MM.1S (cell line): ENCODE results near the gene RPS3.
A peak's percentile ranks its signal among the peaks of the same experiment; 100 is the strongest.

Experiments used
- DNase-seq: peaks from one replicate; pipeline ENCODE4 v3.0.0-alpha.2; 2015
- H2AFZ ChIP-seq: fragments of 300-600 bp; sonication (generic); 2 replicates; pipeline ENCODE4 v1.6.0; 2016; ENCODE audit warnings: antibody characterized with exemption, low read length
- H3F3A ChIP-seq: fragments of 300-600 bp; sonication (generic); 2 replicates; pipeline ENCODE4 v1.6.1; 2016; ENCODE audit warnings: mild to moderate bottlenecking, antibody characterized with exemption, low read length, moderate library complexity, mixed read lengths; ENCODE audit not compliant: insufficient read depth
- H3K27ac ChIP-seq: fragments of 300-600 bp; sonication (generic); 2 replicates; pipeline ENCODE4 v1.5.1; 2016; ENCODE audit warnings: mild to moderate bottlenecking, low read length
- H3K27me3 ChIP-seq: fragments of 300-600 bp; sonication (generic); replicated peaks from 2 replicates; pipeline ENCODE4 v1.6.0; 2016; ENCODE audit warnings: low read length; ENCODE audit not compliant: insufficient read depth
- H3K36me3 ChIP-seq: fragments of 300-600 bp; sonication (generic); replicated peaks from 2 replicates; pipeline ENCODE4 v1.6.1; 2016; ENCODE audit warnings: mild to moderate bottlenecking, low read length, mixed read lengths; ENCODE audit not compliant: insufficient read depth
- H3K4me1 ChIP-seq: fragments of 300-600 bp; sonication (generic); 2 replicates; pipeline ENCODE4 v1.6.1; 2016; ENCODE audit warnings: low read length, mixed read lengths
- H3K4me2 ChIP-seq: fragments of 300-600 bp; sonication (generic); 2 replicates; pipeline ENCODE4 v1.6.0; 2016; ENCODE audit warnings: low read depth, low read length
- H3K4me3 ChIP-seq: fragments of 300-600 bp; sonication (generic); 2 replicates; pipeline ENCODE4 v1.5.1; 2016; ENCODE audit warnings: low read length, mixed read lengths
- H3K79me2 ChIP-seq: fragments of 300-600 bp; sonication (generic); 2 replicates; pipeline ENCODE4 v1.6.1; 2016; ENCODE audit warnings: mixed run types, low read length, mixed read lengths
- H3K9ac ChIP-seq: fragments of 300-600 bp; sonication (generic); 2 replicates; pipeline ENCODE4 v1.6.1; 2016; ENCODE audit warnings: low read length, mixed read lengths
- H3K9me2 ChIP-seq: fragments of 300-600 bp; sonication (generic); replicated peaks from 2 replicates; pipeline ENCODE4 v1.6.1; 2016; ENCODE audit warnings: mild to moderate bottlenecking, low read length, mixed read lengths; ENCODE audit not compliant: insufficient read depth
- H3K9me3 ChIP-seq: fragments of 300-600 bp; sonication (generic); replicated peaks from 2 replicates; pipeline ENCODE4 v1.6.1; 2016; ENCODE audit warnings: mild to moderate bottlenecking, low read length, mixed read lengths; ENCODE audit not compliant: insufficient read depth
- H4K20me1 ChIP-seq: fragments of 300-600 bp; sonication (generic); 2 replicates; pipeline ENCODE4 v1.6.1; 2016; ENCODE audit warnings: mild to moderate bottlenecking, low read length, moderate library complexity, mixed read lengths; ENCODE audit not compliant: insufficient read depth
- EZH2 ChIP-seq: fragments of 300-600 bp; sonication (generic); optimal IDR thresholded peaks from 2 replicates; pipeline ENCODE3; 2017; ENCODE audit warnings: low read depth, mild to moderate bottlenecking, antibody characterized with exemption, low read length, mixed read lengths
- EZH2phosphoT487 ChIP-seq: fragments of 300-600 bp; sonication (generic); IDR thresholded peaks from 2 replicates; pipeline ENCODE4 v1.6.1; 2018; ENCODE audit warnings: antibody characterized with exemption, low read length
- TF ChIP-seq, protein P1 (sequence below): fragments of 300-600 bp; sonication (generic); IDR thresholded peaks from 2 replicates; pipeline ENCODE4 v1.5.1; 2016; ENCODE audit warnings: antibody characterized with exemption, low read length, mixed read lengths

The RPS3 gene

DNA sequence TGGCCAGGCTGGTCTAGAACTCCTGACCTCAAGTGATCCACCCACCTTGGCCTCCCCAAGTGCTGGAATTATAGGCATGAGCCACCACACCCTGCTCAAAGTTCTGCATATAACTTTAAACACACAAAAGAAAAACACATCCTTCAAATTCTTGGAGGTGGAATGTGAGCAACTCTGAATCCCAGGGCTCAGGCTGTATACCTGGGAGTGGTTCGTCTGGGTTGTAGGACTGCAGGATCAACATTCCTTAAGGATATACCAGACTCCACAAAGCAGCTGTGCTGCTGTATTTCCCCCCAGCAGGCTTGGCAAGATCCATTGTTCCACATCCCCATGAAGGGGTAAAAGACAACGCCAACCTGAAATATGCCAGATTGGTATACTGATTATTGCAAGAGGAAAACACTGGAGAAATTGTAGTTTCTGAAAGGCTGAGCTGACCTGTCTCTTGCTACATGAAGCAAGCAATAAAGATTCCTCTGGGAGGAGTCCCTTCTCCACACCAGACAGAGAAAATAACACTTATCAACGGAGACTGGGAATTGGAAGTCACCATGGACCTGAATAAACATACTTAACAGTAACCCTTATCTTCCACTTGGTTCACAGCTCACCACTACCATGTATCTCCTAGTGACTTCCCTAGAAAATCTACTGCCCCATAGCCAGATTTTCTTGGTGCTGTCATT lies 12.2 kb upstream of the RPS3 start:
- TF ChIP-seq EZH2 = no peak
- no peak for TF ChIP-seq EZH2phosphoT487
- TF ChIP-seq, protein P1, sequence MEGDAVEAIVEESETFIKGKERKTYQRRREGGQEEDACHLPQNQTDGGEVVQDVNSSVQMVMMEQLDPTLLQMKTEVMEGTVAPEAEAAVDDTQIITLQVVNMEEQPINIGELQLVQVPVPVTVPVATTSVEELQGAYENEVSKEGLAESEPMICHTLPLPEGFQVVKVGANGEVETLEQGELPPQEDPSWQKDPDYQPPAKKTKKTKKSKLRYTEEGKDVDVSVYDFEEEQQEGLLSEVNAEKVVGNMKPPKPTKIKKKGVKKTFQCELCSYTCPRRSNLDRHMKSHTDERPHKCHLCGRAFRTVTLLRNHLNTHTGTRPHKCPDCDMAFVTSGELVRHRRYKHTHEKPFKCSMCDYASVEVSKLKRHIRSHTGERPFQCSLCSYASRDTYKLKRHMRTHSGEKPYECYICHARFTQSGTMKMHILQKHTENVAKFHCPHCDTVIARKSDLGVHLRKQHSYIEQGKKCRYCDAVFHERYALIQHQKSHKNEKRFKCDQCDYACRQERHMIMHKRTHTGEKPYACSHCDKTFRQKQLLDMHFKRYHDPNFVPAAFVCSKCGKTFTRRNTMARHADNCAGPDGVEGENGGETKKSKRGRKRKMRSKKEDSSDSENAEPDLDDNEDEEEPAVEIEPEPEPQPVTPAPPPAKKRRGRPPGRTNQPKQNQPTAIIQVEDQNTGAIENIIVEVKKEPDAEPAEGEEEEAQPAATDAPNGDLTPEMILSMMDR = no peak
- H3K9me2 ChIP-seq = no peaks in the 10 kb centered on the region
- DNase-seq = no peak

DNA sequence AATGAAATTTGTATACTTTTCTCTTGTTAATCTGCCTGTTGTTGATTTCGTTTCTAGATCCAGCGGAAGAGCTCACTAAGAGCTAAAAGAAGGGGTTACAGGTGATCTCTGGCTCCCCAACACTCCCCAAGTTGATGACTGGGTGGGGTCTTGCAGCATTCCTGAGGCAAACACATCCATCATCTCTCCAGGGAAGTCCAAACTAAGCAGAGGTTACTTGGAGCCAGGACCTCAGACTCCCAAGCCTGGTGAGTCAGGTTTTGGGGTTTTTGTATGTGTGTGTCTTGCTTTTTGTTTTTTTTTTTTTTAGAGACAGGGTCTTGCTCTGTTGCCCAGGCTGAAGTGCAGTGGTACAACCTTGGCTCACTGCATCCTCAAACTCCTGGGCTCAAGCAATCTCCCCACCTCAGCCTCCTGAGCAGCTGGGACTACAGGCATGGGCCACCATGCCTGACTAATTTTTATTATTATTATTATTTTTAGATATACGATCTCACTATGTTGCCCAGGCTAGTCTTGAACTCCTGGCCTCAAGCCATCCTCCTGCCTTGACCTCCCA lies 11.5 kb upstream of the RPS3 start:
- H3K27ac ChIP-seq = no peak overlapping the region
- H3F3A ChIP-seq = no peaks in the 10 kb centered on the region
- H2AFZ ChIP-seq = no peak overlapping the region
- H3K4me1 ChIP-seq = peaks cover 4% of the 10 kb centered on the region
- TF ChIP-seq, protein P1 = no peak
- TF ChIP-seq EZH2 (no peak), EZH2phosphoT487 (no peak)
- H3K4me3 ChIP-seq = no peak overlapping the region
- DNase-seq = no peak
- no peaks in the 10 kb centered on the region for H3K36me3 ChIP-seq
- no peak overlapping the region for H3K4me2 ChIP-seq
- no peaks in the 10 kb centered on the region for H4K20me1 ChIP-seq
- H3K9me2 ChIP-seq = no peaks in the 10 kb centered on the region
- H3K79me2 ChIP-seq = no peaks in the 10 kb centered on the region
- no peak overlapping the region for H3K9ac ChIP-seq
- peaks cover 20% of the 10 kb centered on the region for H3K27me3 ChIP-seq
- no peaks in the 10 kb centered on the region for H3K9me3 ChIP-seq

More for the DNA sequence above, 12.2 kb upstream of the RPS3 start:
- Histone ChIP-seq H3K4me3 (no peak overlapping the region), H3K36me3 (no peaks in the 10 kb centered on the region), H4K20me1 (no peaks in the 10 kb centered on the region), H3K4me1 (peaks cover 4% of the 10 kb centered on the region), H3K9me3 (no peaks in the 10 kb centered on the region), H3K27me3 (peaks cover 20% of the 10 kb centered on the region), H3F3A (no peaks in the 10 kb centered on the region), H2AFZ (no peak overlapping the region), H3K27ac (no peak overlapping the region), H3K4me2 (no peak overlapping the region), H3K9ac (no peak overlapping the region), H3K79me2 (no peaks in the 10 kb centered on the region)

DNA sequence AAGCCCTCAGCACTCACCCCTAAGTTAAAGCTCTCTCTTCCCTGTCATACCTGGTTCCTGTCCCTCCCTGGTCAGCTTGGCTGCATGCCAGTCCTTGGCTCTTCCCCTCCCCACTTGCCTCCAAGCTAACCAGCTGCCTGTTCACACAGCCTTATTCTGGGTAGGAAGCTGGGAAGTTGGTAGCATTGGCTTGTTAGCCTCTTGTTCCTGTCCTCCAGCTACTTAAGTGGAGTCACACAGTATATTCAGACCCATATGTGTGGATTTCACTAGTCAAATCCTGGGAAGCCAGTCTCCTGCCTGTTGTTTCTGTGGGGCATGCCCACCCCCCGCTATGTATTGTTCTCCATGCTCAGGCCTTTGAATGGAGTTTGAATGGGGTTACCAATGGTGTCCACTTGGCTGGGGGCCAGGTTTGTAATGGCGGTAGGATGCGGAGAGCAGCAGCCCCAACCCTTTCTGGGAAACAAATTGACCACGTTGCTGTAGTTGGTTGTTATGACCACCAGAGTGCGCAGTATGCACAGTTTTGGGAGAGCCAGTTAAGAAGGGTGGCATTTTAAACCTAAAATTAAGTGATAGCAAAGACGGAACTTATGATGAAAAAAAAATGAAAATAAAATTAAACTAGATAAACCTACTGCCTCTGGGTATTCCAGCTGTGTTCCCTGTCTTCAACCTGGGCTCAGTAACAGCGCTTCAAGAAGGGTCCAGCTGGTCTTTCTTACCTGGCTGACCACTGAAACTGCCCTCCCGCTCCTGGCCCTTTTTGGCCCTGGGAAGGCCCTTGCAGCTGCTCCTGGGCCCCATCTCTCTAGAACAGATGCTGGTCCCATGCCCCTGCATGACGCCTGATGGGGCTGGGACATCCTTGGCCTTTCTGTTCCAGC lies 10.7 kb upstream of the RPS3 start:
- Histone ChIP-seq H3K27me3 (peaks cover 20% of the 10 kb centered on the region), H3K27ac (no peak overlapping the region), H3K36me3 (no peaks in the 10 kb centered on the region), H3K79me2 (no peaks in the 10 kb centered on the region), H3K4me1 (peaks cover 4% of the 10 kb centered on the region), H4K20me1 (no peaks in the 10 kb centered on the region), H3F3A (no peaks in the 10 kb centered on the region), H3K9me3 (no peaks in the 10 kb centered on the region), H2AFZ (peak overlapping the region; percentile 15), H3K4me3 (peak overlapping the region; percentile 10; the same call in 1 of the 2 replicates), H3K4me2 (peak overlapping the region; percentile 33; the same call in 1 of the 2 replicates), H3K9ac (no peak overlapping the region), H3K9me2 (no peaks in the 10 kb centered on the region)
- TF ChIP-seq EZH2 = no peak
- TF ChIP-seq, protein P1 = peak; percentile 82
- DNase-seq = peak; percentile 68
